Activated naive CD4-positive, alpha-beta T cell treated with anti-CD3 and anti-CD28 coated beads, Interleukin-2, amount 50 U/mL, for 24 hours (primary cell): ENCODE measurements around the gene RASA3.
A peak's percentile ranks its signal among the peaks of the same experiment; 100 is the strongest.

Experiments used
- H3K27ac Mint-ChIP-seq: one replicate; pipeline ENCODE4 v1.8.0; 2021; ENCODE audit warnings: mild to moderate bottlenecking, mixed read lengths
- H3K27me3 Mint-ChIP-seq: one replicate; pipeline ENCODE4 v1.8.0; 2021; ENCODE audit warnings: mixed read lengths
- H3K36me3 Mint-ChIP-seq: one replicate; pipeline ENCODE4 v1.8.0; 2021; ENCODE audit warnings: mixed read lengths
- H3K4me1 Mint-ChIP-seq: one replicate; pipeline ENCODE4 v1.8.0; 2021; ENCODE audit warnings: mixed read lengths
- H3K4me3 Mint-ChIP-seq: one replicate; pipeline ENCODE4 v1.8.0; 2021; ENCODE audit warnings: mild to moderate bottlenecking, mixed read lengths
- H3K9me3 Mint-ChIP-seq: one replicate; pipeline ENCODE4 v1.8.0; 2021; ENCODE audit warnings: mixed read lengths

Gene RASA3

DNA sequence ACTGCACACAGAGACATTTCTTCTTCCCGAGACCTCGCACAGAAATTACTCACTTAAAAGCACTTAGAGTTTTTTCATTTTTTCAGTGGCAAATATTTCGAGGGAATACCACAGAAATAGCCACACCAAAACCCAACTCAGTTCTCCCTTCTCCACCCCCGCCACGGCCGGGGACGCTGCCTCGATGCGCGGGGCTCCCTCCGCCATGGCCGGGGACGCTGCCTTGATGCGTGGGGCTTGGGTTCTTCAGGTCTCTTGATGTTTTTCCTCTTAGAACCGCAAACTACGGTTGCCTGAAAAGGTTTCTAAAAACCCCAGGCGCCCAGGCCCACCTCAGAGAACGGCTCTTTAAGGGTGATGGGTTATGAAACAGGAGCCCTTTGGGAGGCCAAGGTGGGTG, 71.4 kb downstream of the RASA3 start:
- Mint-ChIP-seq H3K4me1 (peaks cover 65% of the 10 kb centered on the region), H3K4me3 (no peak overlapping the region), H3K36me3 (peaks cover 4% of the 10 kb centered on the region), H3K27ac (peak overlapping the region; percentile 30), H3K27me3 (no peaks in the 10 kb centered on the region), H3K9me3 (no peaks in the 10 kb centered on the region)

DNA sequence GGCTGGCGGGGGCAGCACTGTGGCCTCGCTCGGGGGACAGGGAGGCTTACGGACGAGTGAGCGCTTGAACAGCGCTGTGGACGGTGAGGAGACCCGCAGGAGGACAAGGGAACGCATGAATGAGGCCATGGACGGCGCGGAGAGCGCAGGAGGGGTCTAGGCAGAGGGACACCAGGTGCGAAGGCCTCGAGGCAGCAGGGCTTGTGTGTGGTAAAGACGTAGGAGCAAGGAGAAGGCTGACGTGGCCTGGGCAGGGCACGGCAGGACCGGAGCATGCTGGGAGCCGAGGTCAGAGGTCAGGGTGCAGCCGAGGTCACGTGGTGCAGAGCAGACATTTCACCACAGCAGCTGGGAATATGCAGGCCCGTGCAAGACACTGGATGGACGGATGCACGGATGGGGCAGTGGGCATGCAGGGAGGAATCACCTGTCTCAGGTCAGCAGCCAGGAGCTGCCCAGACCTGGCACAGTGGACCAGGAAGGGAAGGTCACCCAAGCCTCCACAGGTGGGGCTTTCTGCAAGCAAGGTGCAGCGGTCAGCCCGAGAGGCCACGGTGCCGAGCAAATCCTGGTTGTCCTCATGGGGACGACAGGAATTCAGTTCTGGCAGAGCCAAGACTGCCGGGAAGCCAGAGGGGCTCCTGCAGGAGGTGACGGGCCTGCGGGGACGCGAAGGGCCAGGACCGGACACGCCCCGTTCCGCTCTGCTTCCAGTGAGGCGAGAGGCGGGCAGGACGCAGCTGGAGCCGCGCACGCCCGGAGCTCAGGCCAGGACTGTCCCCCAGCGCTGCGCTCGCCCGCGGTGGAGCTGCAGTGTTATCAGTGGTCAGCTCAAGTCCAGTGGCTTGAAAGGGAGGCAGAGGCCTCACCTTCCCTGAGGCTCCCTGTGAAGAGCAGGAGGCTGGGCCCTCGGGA, 72.2 kb downstream of the RASA3 start:
- Mint-ChIP-seq H3K27me3 (no peaks in the 10 kb centered on the region), H3K36me3 (peaks cover 4% of the 10 kb centered on the region), H3K4me3 (no peak overlapping the region), H3K4me1 (peaks cover 60% of the 10 kb centered on the region), H3K27ac (peak overlapping the region; percentile 55), H3K9me3 (no peaks in the 10 kb centered on the region)

DNA sequence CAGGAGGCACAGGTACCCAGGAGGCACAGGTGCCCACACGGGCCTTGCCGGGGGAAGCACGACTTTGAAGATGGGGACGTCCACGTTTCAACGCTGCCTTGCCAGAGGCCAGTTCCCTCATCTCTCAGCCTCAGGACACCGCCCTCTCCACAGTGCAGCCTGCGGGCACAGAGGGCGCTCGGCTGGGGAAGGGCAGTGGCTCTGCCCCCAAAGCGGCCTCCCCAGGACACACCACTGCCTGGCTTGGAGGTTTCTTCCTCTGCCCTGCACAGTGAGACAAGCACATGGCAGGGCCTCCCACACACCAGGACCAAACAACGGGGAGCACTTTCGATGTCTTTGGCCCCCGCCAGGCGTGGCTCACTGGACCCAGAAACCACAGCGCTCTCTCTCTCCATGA, 73.0 kb downstream of the RASA3 start:
- no peaks in the 10 kb centered on the region for H3K9me3 Mint-ChIP-seq
- H3K27ac Mint-ChIP-seq, result peak overlapping the region; percentile 35
- peaks cover 4% of the 10 kb centered on the region for H3K36me3 Mint-ChIP-seq
- peaks cover 52% of the 10 kb centered on the region for H3K4me1 Mint-ChIP-seq
- H3K27me3 Mint-ChIP-seq, result no peaks in the 10 kb centered on the region
- no peak overlapping the region for H3K4me3 Mint-ChIP-seq

DNA sequence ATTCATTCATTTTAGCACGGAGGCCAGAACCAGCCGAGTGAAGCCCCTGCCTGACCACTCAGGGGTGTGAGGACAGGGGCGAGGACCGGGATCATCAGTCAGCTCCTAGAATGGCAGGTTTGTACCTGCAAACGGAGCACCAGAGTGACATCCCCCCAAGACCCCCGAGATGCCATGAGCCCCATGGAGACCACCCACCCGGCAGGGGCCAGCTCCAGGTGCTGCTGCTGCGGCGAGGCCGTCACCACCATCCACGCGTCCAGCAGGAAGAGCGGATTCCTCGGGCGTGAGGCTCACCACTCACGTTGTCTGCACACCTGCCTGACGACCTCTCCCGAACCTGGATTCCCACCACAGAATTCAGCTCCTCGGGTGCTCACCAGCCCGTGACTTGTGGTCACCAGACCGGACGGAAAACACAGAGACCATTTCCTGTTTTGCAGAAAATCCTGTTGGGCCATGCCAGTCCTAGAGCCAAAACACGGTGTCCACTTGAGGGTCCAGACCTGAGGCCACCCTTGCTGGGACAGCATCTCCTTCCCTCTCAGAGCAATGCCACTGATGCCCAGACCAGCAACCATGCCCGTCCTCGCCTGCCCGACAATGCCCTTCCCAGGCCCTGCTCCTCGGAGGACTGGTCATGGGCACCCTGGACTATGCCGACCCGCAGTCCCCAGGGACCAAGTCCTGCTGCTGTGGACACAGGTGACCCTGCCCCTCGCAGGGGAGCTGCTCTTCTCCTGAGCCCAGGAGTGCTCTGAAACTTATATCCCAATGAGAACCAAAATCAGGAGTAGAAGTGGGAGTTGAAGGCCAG, 74.2 kb downstream of the RASA3 start:
- Mint-ChIP-seq H3K4me1 (peaks cover 50% of the 10 kb centered on the region), H3K36me3 (peaks cover 5% of the 10 kb centered on the region), H3K4me3 (no peak overlapping the region), H3K9me3 (no peaks in the 10 kb centered on the region), H3K27ac (peak overlapping the region; percentile 70), H3K27me3 (no peaks in the 10 kb centered on the region)

DNA sequence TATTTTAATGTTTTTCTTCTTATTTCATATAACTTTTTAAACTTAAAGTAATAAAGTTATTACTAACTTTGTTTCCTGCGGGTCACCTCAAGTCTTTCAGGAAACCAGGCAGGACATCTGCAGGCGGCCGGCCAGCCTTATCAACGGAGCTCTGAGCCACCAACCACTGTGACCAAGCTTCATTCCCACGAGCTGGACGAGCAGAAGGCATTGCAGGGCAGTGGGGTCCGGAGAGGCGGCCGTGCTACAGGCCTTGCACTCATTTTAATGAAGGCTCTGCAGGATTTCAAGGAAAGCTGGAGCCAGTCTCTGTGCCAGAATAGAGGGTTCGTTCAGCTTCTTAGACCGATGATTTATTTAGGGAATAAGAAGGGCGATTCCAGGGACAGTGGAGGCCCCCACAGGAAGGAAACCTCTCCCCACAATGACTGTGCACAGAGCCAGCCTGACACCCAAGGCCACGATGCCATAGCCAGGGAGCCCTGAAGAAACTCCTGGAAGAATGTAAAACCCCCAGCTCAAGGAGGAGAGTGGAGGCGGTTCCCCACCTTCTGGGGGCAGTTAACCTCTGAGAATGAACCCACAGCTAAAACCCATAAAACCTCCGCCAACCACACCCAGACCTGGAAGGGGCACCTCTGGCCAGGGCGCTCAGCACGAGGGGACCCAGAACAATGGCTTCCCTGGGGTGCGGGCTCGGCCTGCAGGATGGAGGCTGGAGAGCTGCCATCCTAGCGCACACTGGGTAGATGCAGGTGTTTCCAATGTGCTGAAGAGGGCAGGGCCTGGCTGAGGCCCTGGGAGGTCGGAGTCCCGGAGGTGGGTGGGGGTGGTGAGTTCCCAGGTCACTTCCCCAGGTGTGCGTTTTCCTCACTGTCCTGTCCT, 75.0 kb downstream of the RASA3 start:
- H3K4me3 Mint-ChIP-seq, result no peak overlapping the region
- H3K27me3 Mint-ChIP-seq, result no peaks in the 10 kb centered on the region
- peaks cover 55% of the 10 kb centered on the region for H3K4me1 Mint-ChIP-seq
- peaks cover 5% of the 10 kb centered on the region for H3K36me3 Mint-ChIP-seq
- H3K9me3 Mint-ChIP-seq, result no peaks in the 10 kb centered on the region
- H3K27ac Mint-ChIP-seq, result peak overlapping the region; percentile 70

DNA sequence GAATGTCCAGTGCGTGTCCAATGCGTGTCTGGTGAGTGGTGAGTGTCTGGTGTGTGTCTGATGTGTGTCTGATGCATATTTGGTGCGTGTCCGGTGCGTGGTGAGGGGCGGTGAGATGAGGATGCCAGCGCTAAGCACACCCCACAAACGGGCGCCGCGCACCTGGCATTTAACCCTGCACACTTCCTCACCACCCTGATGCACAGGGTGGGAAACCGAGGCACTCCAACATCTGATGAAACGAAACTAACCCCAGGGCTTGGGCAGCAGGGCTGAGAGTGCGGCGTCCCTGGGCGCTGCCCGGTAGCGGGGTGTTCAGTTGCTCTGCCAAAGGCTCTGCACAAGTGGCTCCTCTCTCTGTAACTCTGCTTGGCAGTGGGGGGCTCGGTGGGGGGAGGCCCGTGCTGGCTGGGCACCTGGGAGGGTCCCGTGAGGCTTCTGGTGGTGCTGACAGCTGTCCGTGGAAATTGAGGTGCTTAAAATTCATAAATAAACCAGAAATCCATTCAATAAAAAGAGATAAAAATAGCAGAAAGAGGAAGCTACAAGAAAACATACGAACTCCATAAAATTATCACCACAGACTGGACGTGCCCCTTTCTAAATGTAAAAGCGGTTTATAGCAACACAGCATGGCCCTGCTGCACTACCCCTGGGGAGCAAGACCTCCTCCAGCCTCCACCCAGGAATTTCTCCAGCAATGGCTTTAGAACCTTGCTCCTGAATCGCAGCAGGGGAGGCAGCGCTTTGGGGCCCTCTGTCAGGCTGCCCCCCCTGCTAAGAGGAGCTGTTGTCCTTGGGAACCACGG, 76.0 kb downstream of the RASA3 start:
- Mint-ChIP-seq H3K4me1 (peaks cover 56% of the 10 kb centered on the region), H3K27me3 (no peaks in the 10 kb centered on the region), H3K4me3 (no peak overlapping the region), H3K9me3 (no peaks in the 10 kb centered on the region), H3K27ac (peak overlapping the region; percentile 93), H3K36me3 (peaks cover 5% of the 10 kb centered on the region)

DNA sequence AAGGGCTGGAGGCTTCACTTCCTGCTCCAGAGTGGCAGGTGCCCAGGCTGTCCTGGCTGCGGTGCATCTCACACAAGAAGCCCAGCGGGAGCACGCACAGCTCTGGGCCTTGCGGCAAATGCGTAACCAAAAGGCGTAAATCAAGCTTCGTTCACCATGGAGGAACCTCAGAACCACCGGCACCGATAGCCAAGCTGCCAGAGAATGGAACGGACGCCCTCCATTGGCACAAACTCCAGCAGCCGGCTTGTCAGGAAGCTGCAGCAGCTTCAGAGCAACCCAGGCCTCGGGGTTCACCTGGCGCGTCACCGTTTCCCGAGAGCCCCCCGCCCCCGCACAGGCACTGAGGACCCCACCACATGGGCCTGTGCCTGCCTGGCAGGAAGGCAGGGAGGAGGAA, 76.7 kb downstream of the RASA3 start:
- H3K27me3 Mint-ChIP-seq, result no peaks in the 10 kb centered on the region
- no peaks in the 10 kb centered on the region for H3K9me3 Mint-ChIP-seq
- H3K27ac Mint-ChIP-seq, result peak overlapping the region; percentile 93
- H3K4me1 Mint-ChIP-seq, result peaks cover 57% of the 10 kb centered on the region
- no peak overlapping the region for H3K4me3 Mint-ChIP-seq
- H3K36me3 Mint-ChIP-seq, result peaks cover 5% of the 10 kb centered on the region

DNA sequence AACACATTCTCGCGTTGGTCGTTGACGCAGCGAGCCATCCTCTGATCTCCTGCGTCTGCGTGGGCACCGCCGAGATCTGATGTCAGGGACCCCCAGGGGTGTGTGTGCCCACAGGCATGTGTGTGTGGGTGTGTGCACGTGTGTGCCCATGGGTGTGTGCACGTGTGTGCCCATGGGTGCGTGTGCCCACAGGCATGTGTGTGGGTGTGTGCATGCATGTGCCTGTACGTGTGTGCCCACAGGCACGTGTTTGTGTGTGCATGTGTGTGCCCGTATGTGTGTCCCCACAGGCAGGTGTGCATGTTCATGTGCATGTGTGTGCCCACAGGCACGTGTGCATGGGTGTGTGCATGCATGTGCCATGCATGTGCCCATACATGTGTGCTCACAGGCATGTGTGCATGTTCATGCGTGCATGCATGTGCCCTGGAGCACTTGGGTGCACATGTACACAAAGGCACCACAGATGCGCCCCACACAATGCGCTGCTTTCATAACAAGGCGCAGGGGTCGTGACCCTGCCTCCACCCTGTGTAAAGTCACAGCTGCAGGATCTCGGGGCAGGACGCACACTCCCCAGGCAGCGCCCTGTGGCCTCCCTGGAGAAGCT, 77.5 kb downstream of the RASA3 start:
- H3K4me3 Mint-ChIP-seq, result no peak overlapping the region
- H3K9me3 Mint-ChIP-seq, result no peaks in the 10 kb centered on the region
- H3K27me3 Mint-ChIP-seq, result no peaks in the 10 kb centered on the region
- H3K4me1 Mint-ChIP-seq, result peaks cover 58% of the 10 kb centered on the region
- H3K27ac Mint-ChIP-seq, result no peak overlapping the region
- peaks cover 5% of the 10 kb centered on the region for H3K36me3 Mint-ChIP-seq

DNA sequence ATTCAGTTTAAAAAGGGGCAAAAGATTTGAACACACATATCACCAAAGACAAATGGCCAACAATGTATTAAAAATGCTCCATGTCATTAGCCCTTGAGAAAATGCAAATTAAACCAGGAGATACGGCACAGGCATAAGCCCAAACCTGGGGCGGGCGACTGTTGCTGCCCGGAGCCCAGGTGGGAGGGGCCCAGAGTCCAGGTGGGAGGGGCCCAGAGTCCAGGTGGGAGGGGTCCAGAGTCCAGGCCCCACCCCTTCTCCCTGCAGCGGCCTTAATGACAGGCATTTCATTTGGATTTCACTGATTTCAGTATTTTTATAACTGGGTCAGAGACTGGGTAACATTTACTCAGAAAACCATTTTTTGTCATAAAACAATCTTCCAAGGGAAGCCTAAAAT, 78.2 kb downstream of the RASA3 start:
- Mint-ChIP-seq H3K4me1 (peaks cover 58% of the 10 kb centered on the region), H3K36me3 (peaks cover 3% of the 10 kb centered on the region), H3K4me3 (no peak overlapping the region), H3K27me3 (no peaks in the 10 kb centered on the region), H3K9me3 (no peaks in the 10 kb centered on the region), H3K27ac (peak overlapping the region; percentile 43)

DNA sequence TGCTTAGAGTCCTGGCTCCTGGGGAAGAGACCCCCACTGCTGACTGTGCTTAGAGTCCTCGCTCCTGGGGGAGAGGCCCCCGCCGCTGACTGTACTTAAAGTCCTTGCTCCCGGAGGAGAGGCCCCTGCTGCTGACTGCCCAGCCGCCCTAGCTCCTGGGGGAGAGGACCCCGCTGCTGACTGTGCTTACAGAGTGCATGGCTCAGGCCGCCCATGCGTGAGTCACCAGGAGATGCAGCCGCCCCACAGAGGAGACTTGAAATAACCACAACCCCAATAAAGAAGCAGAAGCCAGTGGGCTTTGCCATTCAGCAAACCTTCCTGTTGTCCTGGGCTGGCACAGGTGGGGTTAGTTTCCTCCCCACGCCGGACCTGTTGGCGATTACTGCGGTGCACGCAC, 79.4 kb downstream of the RASA3 start:
- Mint-ChIP-seq H3K4me1 (peaks cover 52% of the 10 kb centered on the region), H3K36me3 (peaks cover 4% of the 10 kb centered on the region), H3K9me3 (no peaks in the 10 kb centered on the region), H3K4me3 (peak overlapping the region; percentile 16), H3K27me3 (no peaks in the 10 kb centered on the region), H3K27ac (peak overlapping the region; percentile 86)

DNA sequence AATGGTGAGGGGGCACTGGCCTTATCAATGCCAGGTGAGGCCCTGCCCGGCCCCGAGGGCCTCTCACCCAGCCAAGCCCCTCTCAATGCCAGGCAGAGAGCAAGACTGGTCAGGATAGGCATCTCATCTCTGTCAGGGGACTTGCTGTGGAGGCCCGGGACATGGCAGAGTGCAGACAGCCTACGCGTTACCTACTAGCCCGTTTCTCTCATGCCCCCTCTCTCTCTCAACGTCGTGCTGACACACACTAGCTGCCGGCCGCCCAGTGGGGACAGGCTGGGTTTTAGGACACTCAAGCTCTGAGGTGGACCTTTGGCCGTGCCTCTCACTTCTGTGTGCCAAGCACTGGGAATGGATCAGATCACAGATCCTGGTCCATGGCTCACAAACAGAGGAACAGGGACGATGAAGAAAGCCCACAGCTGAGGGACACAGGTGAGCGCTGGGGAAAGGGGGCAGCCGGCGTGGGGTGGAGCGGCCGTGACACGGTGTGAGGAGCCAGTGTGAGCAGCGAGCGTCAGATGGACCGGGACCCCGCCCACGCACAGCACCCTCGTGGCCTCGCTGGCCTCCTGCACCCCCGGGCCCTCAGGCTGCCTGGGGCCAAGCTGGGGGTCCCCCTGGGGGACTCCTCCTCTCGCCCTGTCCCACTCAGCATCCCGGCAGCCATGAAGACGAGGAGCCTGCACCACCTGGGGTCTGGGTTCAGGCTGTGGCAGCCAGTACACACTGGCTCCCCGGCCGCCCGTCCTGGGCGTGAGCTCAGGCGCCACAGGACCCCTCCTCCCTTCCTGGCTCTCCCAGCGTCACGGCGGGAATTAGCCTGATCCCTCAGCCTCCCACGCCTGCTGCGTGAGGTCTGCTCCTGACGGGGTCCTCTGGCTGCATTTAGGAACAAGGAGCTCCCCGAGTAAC, 81.6 kb downstream of the RASA3 start:
- peaks cover 54% of the 10 kb centered on the region for H3K4me1 Mint-ChIP-seq

DNA sequence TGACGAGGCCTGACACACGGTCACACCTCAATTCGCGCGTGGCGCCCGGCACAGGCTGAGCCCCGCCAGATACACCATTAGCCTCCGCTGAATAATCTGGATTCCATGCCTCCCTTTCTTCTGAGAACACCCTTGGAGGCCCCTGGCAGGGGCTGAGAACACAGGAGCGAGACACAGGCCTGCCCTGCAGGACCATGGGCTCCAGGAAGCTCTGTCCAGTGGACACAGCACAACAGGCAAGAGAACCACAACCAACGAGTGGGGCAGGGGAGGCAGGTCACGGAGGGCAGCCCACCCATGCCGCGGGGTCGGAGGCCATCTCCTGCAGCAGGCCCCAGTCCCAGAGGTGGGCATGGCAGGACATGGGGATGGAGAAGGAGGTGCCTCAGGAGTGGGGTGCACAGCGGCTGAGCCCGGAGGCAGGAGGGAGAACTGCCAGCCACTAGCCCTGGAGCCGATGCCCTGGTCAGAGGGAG, 82.8 kb downstream of the RASA3 start:
- no peaks in the 10 kb centered on the region for H3K9me3 Mint-ChIP-seq
- H3K36me3 Mint-ChIP-seq, result peaks cover 4% of the 10 kb centered on the region
- peak overlapping the region; percentile 81 for H3K4me3 Mint-ChIP-seq
- H3K4me1 Mint-ChIP-seq, result peaks cover 63% of the 10 kb centered on the region
- no peaks in the 10 kb centered on the region for H3K27me3 Mint-ChIP-seq
- no peak overlapping the region for H3K27ac Mint-ChIP-seq

More for the DNA sequence above, 81.6 kb downstream of the RASA3 start:
- no peaks in the 10 kb centered on the region for H3K27me3 Mint-ChIP-seq
- peak overlapping the region; percentile 65 for H3K27ac Mint-ChIP-seq
- no peak overlapping the region for H3K4me3 Mint-ChIP-seq
- peaks cover 4% of the 10 kb centered on the region for H3K36me3 Mint-ChIP-seq
- no peaks in the 10 kb centered on the region for H3K9me3 Mint-ChIP-seq

DNA sequence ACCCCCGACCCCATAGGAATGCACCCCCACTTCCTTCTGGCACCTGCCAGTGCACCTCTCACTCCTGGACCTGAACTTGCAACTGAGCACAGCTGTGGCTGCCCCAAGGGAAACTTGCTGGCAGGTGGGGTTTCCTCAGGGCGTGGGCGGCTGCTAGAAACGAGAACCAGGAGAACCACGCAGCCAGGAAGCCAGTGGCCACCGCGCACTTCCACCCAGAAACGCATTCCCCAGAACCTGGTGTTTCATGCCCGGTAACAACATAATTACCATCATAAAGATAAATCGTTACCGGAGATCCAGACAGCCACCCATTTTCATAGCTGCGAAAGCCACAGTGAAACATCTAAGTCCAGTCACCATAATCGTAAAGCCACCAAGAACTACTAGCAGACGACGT, 83.4 kb downstream of the RASA3 start:
- peak overlapping the region; percentile 92 for H3K27ac Mint-ChIP-seq
- peak overlapping the region; percentile 81 for H3K4me3 Mint-ChIP-seq
- no peaks in the 10 kb centered on the region for H3K27me3 Mint-ChIP-seq
- H3K4me1 Mint-ChIP-seq, result peaks cover 64% of the 10 kb centered on the region
- H3K36me3 Mint-ChIP-seq, result peaks cover 4% of the 10 kb centered on the region
- no peaks in the 10 kb centered on the region for H3K9me3 Mint-ChIP-seq
